Brain pericyte (primary cell): Measurements from ENCODE around the gene HRK.
"Not testable (repeated sequence)": the region's sequence is repeated elsewhere in the genome, so short reads cannot be mapped to it uniquely, and the experiment has no call there.

Experiments
- DNase-seq: peaks from one replicate; pipeline ENCODE4 v3.0.0-alpha.2; 2012; ENCODE audit warnings: low read depth, low spot score

The HRK gene

DNA sequence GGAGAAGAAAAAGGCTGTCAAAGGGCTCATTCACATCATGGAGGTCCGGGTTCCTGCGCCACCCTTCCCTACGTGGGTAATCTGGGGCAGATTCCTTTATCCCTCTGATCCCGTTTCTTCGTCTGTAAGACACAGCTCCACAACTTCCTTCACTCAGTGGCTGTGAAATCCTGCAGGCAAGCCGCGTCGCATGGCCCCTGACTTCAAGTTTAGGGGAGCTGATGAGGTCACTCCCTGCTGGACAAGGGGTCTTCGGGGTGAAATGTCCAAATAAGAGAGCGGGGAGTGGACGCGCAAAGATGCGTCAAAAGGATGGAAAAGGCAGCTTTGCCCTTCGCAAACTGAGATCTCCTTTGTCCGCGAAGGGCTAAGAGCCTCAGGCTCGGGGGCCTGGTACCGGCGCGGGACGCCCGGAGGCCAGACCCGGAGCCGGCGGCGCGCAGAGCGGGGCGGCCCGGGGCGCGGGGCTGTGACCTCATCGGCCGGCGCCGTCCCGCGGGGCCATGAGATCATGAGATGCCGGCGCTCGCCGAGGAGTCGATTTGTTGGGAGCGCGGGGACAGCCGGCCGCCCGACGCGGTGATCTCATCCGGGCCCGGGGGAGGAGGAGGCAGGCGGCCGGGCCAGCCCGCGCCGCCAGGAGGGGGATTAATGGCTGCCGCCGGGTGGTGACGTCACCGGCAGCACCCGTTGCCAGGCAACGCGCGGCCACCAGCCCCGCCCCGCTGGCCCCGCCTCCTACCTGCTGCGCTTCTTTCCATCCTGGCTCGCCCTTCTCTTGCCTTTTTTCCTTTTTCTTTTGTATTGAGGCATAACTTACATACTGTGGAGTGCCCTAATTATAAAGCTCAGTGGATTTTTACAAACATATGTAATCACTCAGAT lies 62.1 kb downstream of the HRK start:
- DNase-seq, result peak; percentile 71

GRCh38 chr12:116818341-116818856 lies 62.8 kb downstream of the HRK start:
- no peak for DNase-seq

DNA sequence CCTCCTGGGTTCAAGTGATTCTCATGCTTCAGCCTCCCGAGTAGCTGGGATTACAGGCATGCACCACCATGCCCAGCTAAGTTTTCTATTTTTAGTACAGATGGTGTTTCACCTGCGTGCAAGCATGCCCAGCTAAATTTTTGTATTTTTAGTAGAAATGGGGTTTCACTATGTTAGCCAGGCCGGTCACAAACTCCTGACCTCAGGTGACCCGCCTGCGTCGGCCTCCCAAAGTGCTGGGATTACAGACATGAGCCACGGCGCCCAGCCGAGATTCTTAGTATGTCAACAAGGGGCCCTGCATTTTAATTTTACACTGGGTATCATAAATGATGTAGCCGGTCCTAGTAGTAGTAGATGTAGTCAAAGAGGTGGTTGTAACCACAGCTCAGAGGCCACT lies 66.5 kb downstream of the HRK start:
- not testable (repeated sequence) for DNase-seq

- no peak for DNase-seq
These were observed 67.8 kb downstream of the HRK start for GRCh38 chr12:116813271-116814041.

DNA sequence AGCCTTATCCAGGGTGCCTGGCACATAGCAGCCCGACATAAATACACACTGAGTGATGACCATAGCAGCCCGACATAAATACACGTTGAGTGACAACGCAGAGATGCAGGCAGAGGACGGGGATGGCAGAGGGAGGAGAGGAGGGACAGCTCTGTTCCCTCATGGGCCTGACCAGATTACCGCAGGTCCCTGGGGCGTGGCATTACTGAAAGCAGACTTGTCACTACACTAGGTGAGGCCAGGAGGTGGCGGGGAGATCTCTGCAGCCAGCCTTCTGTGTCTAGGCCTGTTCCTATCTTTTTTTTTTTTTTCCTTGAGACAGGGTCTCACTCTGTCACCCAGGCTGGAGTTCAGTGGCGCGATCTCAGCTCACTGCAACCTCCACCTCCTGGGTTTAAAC lies 69.0 kb downstream of the HRK start:
- DNase-seq, result no peak

DNA sequence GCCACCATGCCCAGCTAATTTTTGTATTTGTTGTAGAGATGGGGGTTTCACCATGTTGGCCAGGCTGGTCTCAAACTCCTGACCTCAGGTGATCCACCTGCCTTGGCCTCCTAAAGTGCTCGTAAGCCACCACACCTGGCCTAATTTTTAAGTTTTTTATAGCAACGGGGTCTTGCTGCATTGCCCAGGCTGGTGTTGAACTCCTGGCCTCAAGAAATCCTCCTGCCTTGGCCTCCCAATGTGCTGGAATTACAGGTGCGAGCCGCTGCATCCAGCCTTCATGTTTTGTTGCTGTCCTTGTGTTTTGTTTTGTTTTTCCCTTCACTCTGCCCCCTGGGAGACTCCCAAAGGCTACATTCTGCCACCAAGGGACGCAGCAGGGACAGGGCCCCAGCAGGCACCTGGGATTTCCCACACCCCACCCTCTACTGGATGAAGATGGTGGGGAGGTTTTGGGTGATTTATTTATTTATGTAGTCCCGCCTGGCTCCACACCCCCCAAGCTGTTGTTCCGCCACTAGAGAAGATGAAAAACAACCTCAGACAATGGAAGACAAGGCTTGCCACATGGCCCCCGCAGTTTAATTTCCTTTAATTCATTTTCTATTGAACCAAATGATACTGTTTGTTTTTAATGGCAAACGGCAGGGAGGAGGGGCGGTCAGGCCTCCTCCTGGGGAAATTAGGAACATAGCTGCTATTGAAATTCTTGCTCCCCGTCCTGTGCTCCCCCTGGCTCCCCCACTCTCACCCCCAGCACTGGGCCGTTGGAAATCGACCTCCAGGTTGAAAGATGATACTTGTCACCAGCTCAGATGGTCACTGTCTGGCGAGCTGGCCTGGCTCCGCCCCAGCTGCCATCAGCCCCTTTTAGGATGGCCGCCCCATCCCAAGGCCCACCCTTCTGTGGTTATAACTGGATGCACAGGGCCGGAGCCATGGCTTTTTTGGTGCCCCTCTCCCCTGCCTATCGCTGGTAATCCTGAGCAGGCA lies 72.8 kb downstream of the HRK start:
- DNase-seq, result no peak

GRCh38 chr12:116807546-116807945 lies 73.7 kb downstream of the HRK start:
- no peak for DNase-seq

DNA sequence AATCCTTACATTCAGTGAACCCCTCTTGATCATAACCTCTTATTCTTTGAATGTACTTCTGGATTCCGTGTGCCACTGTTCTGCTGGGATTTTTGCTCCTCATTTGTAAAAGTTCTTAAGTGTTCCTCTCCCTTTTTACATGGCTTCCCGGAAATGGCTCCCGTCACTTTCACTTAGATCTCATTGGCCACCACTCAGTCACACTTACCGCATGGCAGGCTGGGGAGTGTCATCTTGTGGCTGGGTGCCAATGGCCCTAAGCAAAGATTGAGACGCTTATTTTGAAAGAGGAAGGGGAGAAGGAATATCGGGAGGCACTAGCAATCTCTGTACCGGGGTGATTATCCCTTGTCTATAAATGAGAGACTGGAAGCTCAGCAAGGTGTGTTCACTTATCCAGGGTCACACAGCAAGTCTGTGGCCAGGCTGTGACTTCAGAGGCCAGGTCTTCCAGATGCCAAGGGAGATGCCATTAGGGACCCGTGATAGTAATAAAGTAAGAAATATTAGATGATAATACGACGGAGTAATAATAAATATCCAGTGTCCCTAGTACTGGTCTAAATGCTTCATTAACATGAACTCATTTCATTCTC lies 74.3 kb downstream of the HRK start:
- no peak for DNase-seq
